ENCODE results near the gene GCK.
A peak's percentile ranks its signal among the peaks of the same experiment; 100 is the strongest.

GCK gene

DNA sequence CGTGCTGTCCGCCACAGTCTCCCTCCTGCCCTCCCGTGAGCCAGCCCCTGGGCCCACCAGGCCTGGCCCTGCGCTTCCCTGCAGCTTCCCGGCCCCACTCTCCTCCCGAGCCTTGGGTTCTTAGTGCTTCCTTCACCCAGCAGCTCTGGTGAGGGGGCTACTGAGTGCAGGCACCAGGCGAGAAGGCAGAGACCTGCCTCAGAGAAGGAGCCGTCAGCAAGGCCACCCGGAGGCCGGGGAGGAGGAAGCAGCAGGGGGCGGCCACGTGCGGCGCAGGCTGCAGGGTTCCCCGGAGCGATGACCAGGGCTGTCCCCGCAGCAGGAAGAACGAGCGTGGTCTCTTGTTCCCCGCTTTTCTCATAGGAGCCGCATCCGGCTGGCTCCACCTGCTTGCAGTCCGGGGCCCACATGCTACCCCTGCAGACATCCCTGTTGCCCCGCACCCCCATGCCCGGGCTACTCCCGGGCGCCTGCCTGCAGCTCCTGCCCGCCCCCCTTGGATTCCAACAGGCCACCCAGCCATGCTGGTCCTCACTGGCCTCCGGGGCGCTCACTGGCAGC is 32.1 kb upstream of the GCK start:
- H3K4me3 ChIP-seq (ENCODE audit: low read depth, low read length), result no peak overlapping the region
- no peak overlapping the region for H3K27ac ChIP-seq
- DNase-seq, result no peak
- TF ChIP-seq, protein P1, sequence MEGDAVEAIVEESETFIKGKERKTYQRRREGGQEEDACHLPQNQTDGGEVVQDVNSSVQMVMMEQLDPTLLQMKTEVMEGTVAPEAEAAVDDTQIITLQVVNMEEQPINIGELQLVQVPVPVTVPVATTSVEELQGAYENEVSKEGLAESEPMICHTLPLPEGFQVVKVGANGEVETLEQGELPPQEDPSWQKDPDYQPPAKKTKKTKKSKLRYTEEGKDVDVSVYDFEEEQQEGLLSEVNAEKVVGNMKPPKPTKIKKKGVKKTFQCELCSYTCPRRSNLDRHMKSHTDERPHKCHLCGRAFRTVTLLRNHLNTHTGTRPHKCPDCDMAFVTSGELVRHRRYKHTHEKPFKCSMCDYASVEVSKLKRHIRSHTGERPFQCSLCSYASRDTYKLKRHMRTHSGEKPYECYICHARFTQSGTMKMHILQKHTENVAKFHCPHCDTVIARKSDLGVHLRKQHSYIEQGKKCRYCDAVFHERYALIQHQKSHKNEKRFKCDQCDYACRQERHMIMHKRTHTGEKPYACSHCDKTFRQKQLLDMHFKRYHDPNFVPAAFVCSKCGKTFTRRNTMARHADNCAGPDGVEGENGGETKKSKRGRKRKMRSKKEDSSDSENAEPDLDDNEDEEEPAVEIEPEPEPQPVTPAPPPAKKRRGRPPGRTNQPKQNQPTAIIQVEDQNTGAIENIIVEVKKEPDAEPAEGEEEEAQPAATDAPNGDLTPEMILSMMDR (IDR thresholded peaks at IDR 0.05; ENCODE audit: low read depth, low read length, missing control alignments), result peak; percentile 16
- in situ Hi-C loops (cut with HindIII; ENCODE audit: low pct_ligation_motif_present, low sequenced_read_pairs), result no loop called here
- no peaks in the 10 kb centered on the region for H3K36me3 ChIP-seq (replicated peaks)
- peaks cover 11% of the 10 kb centered on the region for H3K27me3 ChIP-seq (replicated peaks)

DNA sequence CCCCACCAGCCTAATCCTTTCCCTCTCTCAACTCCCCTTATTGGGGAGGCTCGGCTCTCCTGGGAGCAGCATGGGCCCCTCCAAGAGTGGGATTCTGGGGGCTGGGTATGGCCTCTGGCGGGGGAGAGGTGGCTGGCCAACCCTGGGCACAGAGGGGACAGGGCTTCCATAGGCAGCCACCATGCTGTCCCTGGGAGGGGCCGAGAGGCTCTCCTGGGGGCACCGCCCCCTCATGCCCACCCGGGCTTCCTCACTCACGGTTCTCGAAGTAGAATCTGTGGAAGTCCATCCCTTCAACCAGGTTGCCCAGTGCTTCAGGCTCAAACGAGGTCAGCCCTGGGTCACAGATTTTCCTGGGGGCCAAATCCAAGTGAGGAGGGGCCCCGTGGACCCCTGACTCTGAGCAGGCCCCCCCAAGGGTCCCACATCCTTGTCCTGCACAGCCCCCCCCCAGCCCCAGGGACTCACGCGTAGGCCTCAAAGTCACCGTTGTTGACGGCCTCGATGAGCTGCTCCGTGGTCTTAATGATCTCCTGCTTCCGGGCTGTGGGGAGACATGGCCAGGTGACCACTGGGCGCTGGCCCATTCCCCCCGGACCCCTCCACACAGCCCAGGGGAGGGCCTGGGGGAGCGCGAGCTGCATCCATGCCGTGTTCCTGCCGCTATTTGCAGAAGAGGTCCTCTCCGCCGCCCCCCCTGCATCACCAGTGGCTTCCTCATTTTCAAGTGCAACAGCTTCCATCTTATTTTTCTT is 31.3 kb upstream of the GCK start:
- TF ChIP-seq, protein P1 (IDR thresholded peaks at IDR 0.05; ENCODE audit: low read depth, low read length, missing control alignments), result no peak
- Histone ChIP-seq H3K27ac (no peak overlapping the region), H3K4me3 (ENCODE audit: low read depth, low read length) (no peak overlapping the region), H3K36me3 (replicated peaks) (no peaks in the 10 kb centered on the region), H3K27me3 (replicated peaks) (peaks cover 3% of the 10 kb centered on the region)
- DNase-seq, result no peak
- in situ Hi-C loops (cut with HindIII; ENCODE audit: low pct_ligation_motif_present, low sequenced_read_pairs), result no loop called here

DNA sequence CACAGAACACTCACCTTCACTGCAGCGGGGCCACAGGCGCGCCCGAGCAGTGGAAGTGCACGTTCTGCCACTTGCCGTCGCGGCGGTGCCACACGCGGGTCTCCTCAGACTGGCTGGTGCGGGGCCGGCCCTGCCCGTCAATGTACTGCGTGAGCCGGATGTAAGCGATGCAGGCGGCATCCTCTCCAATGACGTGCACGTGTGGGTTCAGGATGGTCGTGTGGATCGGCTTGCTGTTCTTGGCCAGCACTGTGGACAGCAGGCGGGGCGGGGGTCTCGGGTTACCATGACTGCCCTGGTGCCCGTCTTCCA is 30.8 kb upstream of the GCK start:
- TF ChIP-seq, protein P1 (IDR thresholded peaks at IDR 0.05; ENCODE audit: low read depth, low read length, missing control alignments), result no peak
- no peak overlapping the region for H3K27ac ChIP-seq
- in situ Hi-C loops (cut with HindIII; ENCODE audit: low pct_ligation_motif_present, low sequenced_read_pairs), result no loop called here
- no peak overlapping the region for H3K4me3 ChIP-seq (ENCODE audit: low read depth, low read length)
- H3K27me3 ChIP-seq (replicated peaks), result no peaks in the 10 kb centered on the region
- H3K36me3 ChIP-seq (replicated peaks), result no peaks in the 10 kb centered on the region
- no peak for DNase-seq

DNA sequence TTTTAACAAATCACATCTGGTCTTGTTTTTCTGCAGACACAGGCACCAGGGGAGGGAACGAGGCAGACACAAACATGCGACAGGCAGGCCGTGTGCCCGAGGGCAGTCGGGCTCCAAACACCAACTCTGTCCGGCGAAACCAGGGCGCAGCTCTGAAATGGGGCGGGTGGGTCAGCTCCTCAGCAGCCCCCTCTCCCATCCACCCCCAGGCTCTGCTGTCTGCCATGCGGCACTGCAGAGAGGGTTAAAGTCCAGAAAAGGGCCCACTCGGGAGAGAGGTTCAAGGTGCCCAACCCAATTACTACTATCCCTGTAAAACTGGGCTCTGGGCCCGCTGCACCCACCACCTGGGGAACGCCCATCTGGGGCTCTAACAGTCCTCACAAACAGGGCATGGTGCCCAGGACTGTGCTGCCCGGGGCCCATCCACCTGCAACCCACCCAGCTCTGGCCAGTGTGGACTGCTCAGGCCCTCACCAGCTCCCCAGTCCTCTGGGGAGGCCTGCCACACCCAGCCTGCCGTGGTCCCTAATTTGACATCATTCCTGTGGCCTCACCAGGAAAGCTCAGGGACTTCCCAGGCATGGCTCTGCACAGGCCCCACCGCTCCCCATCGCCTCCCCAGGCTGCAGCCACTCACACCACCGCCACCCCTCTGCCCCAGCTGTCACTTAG is 30.3 kb upstream of the GCK start:
- Histone ChIP-seq H3K27me3 (replicated peaks) (no peaks in the 10 kb centered on the region), H3K4me3 (ENCODE audit: low read depth, low read length) (no peak overlapping the region), H3K36me3 (replicated peaks) (peaks cover 3% of the 10 kb centered on the region), H3K27ac (no peak overlapping the region)
- in situ Hi-C loops (cut with HindIII; ENCODE audit: low pct_ligation_motif_present, low sequenced_read_pairs), result no loop called here
- TF ChIP-seq, protein P1 (IDR thresholded peaks at IDR 0.05; ENCODE audit: low read depth, low read length, missing control alignments), result no peak
- DNase-seq, result no peak

DNA sequence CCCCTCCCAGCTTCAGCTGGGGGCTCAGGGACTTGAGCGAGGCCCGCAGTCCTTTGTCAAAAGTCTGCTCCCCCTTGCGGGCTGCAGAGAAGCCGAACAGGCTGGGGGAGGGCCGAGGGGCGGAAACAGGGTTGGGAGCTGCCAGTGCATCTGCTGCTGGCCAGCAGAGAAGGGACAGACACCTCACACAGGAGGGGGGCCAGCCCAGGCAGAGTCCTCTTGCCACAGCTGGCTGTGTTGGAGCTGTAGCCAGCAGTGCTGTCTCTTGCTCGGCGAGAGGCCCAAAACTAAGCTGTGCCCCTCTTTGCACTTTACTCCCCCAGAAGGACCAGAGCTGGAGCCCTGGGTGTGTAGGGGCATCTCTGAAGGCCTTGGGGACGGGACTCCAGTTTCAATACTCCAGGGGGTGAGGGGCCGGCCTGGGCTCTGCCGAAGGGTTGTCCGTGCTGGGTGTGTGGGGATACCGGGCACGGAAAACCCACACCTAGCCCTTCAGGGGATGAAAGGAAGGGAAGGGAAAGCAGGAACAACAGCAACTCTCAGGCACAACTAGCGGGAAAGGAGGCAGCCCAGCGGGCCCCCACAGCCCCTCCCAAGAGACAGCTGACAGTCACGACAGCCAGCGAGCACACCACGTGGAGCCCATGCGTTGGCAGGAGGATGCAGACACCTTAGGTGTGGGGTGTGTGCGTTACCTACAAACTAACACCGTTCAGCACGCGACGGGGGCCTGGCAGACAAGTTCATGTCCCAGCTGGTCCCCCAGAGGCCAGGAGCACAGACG is 29.4 kb upstream of the GCK start:
- DNase-seq, result no peak
- in situ Hi-C loops (cut with HindIII; ENCODE audit: low pct_ligation_motif_present, low sequenced_read_pairs), result no loop called here
- H3K36me3 ChIP-seq (replicated peaks), result peaks cover 7% of the 10 kb centered on the region

More for the DNA sequence above, 29.4 kb upstream of the GCK start:
- Histone ChIP-seq H3K27ac (no peak overlapping the region), H3K4me3 (ENCODE audit: low read depth, low read length) (no peak overlapping the region), H3K27me3 (replicated peaks) (no peaks in the 10 kb centered on the region)
- TF ChIP-seq, protein P1 (IDR thresholded peaks at IDR 0.05; ENCODE audit: low read depth, low read length, missing control alignments), result peak; percentile 45

All from brain microvascular endothelial cell (primary cell).